ENCODE results near the gene ENTPD8. TPM values are rescaled to one million over a fixed set of nuclear protein-coding genes. Genes with fewer than 3 reads are reported as not detected.

The ENTPD8 gene
- total RNA-seq, 1 experiment from 2014 or later = 0.77 TPM

DNA sequence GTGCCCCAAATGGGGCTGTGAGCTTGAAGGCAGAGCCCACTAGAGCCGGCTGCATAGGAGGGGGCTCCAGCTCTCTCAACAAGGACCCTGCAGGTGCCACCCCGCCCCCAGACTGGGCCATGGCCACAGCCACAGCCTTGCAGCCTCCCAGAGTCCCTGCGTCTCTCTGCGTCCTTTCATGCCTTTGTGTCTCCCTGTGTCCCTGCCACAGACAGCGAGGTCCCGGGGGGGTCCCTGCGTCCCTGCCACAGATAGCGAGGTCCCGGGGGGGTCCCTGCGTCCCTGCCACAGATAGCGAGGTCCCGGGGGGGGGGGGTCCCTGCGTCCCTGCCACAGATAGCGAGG lies 11.6 kb downstream of the ENTPD8 start:
- no peak overlapping the region for H3K4me3 Mint-ChIP-seq
- no peak overlapping the region for H2BK12ac ChIP-seq (ENCODE audit: insufficient read length, low read depth, low read length)
- H3K79me1 ChIP-seq (ENCODE audit: insufficient read depth, low read depth, low read length, poor library complexity, severe bottlenecking) = no peaks in the 10 kb centered on the region
- no peak overlapping the region for H3K23ac ChIP-seq (ENCODE audit: insufficient read length, low read depth, low read length)
- H3K4me1 Mint-ChIP-seq = no peaks in the 10 kb centered on the region; a peak in 1 of 4 replicates
- no peak overlapping the region for H2AFZ ChIP-seq (ENCODE audit: low read length)
- no CpG with 5 or more reads among the region's 14 CpGs for WGBS (ENCODE audit: extremely low coverage, insufficient read length, low lambda C conversion rate)
- H3K9ac ChIP-seq (ENCODE audit: extremely low read depth, insufficient read length, low read length) = no peak overlapping the region
- H2AK5ac ChIP-seq (ENCODE audit: insufficient read length, low read length) = no peak overlapping the region
- H2BK5ac ChIP-seq (ENCODE audit: insufficient read length, low read length) = no peak overlapping the region
- no peaks in the 10 kb centered on the region for H3K4me1 ChIP-seq (ENCODE audit: insufficient read depth, low read length)
- no peak overlapping the region for H2BK120ac ChIP-seq (ENCODE audit: low read depth, low read length, poor library complexity, severe bottlenecking)
- H3K4me2 ChIP-seq (ENCODE audit: insufficient read depth, insufficient read length, low read length) = no peak overlapping the region
- H3K27ac ChIP-seq (ENCODE audit: insufficient read length, low read depth, low read length) = no peak overlapping the region
- TF ChIP-seq, protein P1, sequence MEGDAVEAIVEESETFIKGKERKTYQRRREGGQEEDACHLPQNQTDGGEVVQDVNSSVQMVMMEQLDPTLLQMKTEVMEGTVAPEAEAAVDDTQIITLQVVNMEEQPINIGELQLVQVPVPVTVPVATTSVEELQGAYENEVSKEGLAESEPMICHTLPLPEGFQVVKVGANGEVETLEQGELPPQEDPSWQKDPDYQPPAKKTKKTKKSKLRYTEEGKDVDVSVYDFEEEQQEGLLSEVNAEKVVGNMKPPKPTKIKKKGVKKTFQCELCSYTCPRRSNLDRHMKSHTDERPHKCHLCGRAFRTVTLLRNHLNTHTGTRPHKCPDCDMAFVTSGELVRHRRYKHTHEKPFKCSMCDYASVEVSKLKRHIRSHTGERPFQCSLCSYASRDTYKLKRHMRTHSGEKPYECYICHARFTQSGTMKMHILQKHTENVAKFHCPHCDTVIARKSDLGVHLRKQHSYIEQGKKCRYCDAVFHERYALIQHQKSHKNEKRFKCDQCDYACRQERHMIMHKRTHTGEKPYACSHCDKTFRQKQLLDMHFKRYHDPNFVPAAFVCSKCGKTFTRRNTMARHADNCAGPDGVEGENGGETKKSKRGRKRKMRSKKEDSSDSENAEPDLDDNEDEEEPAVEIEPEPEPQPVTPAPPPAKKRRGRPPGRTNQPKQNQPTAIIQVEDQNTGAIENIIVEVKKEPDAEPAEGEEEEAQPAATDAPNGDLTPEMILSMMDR (conservative IDR thresholded peaks at IDR 0.05) = no peak
- H4K5ac ChIP-seq (ENCODE audit: insufficient read length, low read depth, low read length) = no peak overlapping the region
- H4K91ac ChIP-seq (ENCODE audit: insufficient read length, low read depth, low read length) = no peak overlapping the region
- H3K27me3 ChIP-seq (ENCODE audit: insufficient read depth, low read length) = no peaks in the 10 kb centered on the region
- no peak overlapping the region for H2BK20ac ChIP-seq (ENCODE audit: low read depth, low read length, poor library complexity, severe bottlenecking)
- H3K27ac Mint-ChIP-seq = no peak overlapping the region
- no peak overlapping the region for H3K14ac ChIP-seq (ENCODE audit: insufficient read depth, low read length)
- no peak overlapping the region for H3K56ac ChIP-seq (ENCODE audit: insufficient read length, low read depth, low read length)
- no peaks in the 10 kb centered on the region for H3K36me3 Mint-ChIP-seq (ENCODE audit: insufficient read depth in 1 of 3, low read depth in 3 of 3)
- no peak overlapping the region for H3T11ph ChIP-seq (ENCODE audit: low read length)
- no peak for DNase-seq
- H2BK15ac ChIP-seq (ENCODE audit: low read depth, low read length) = no peak overlapping the region
- H3K79me2 ChIP-seq (ENCODE audit: insufficient read depth, low read length) = no peaks in the 10 kb centered on the region
- H3K18ac ChIP-seq (ENCODE audit: insufficient read length, low read depth, low read length) = no peak overlapping the region
- no peaks in the 10 kb centered on the region for H4K20me1 ChIP-seq (ENCODE audit: control insufficient read depth, insufficient read depth, insufficient read length)
- H3K27me3 Mint-ChIP-seq (ENCODE audit: low read depth) = peaks cover 6% of the 10 kb centered on the region
- H3K9me3 ChIP-seq (ENCODE audit: control insufficient read depth, low read depth, low read length) = no peaks in the 10 kb centered on the region
- no peak overlapping the region for H4K8ac ChIP-seq (replicated peaks; ENCODE audit: insufficient read length, low read depth, low read length)
- no peaks in the 10 kb centered on the region for H3K9me3 Mint-ChIP-seq
- no peak overlapping the region for H3K4ac ChIP-seq (ENCODE audit: low read depth, low read length)
- no peaks in the 10 kb centered on the region for H3K23me2 ChIP-seq (ENCODE audit: insufficient read length, low read depth, low read length, poor library complexity, severe bottlenecking)

All from H9 (cell line).